Ishikawa (cell line): ENCODE measurements around the gene ZNF319.
A peak's percentile ranks its signal among the peaks of the same experiment; 100 is the strongest.

ENCODE experiments used
- CEBPB ChIP-seq: IDR thresholded peaks from 2 replicates; pipeline ENCODE4 v1.6.1; 2012
- CREB1 ChIP-seq: IDR thresholded peaks from 2 replicates; pipeline ENCODE4 v1.6.1; 2012; ENCODE audit warnings: low read depth
- EGR1 ChIP-seq: IDR thresholded peaks from 2 replicates; pipeline ENCODE4 v1.6.1; 2012
- EP300 ChIP-seq: IDR thresholded peaks from 2 replicates; pipeline ENCODE4 v1.6.1; 2012; ENCODE audit warnings: borderline replicate concordance
- FOXM1 ChIP-seq: IDR thresholded peaks from 2 replicates; pipeline ENCODE4 v1.6.1; 2012; ENCODE audit warnings: low read depth, borderline replicate concordance
- MAX ChIP-seq: IDR thresholded peaks from 2 replicates; pipeline ENCODE4 v1.6.1; 2012
- NFIC ChIP-seq: IDR thresholded peaks from 2 replicates; pipeline ENCODE4 v1.6.1; 2012
- RAD21 ChIP-seq: IDR thresholded peaks from 2 replicates; pipeline ENCODE4 v1.6.1; 2012; ENCODE audit warnings: low read depth
- REST ChIP-seq: IDR thresholded peaks from 2 replicates; pipeline ENCODE4 v1.6.1; 2012; ENCODE audit warnings: low read depth, mild to moderate bottlenecking
- TAF1 ChIP-seq: IDR thresholded peaks from 2 replicates; pipeline ENCODE4 v1.6.1; 2012; ENCODE audit warnings: low read depth, mild to moderate bottlenecking
- TCF12 ChIP-seq: IDR thresholded peaks from 2 replicates; pipeline ENCODE4 v1.6.1; 2012; ENCODE audit warnings: low read depth
- TEAD4 ChIP-seq: IDR thresholded peaks from 2 replicates; pipeline ENCODE4 v1.6.1; 2012
- USF1 ChIP-seq: IDR thresholded peaks from 2 replicates; pipeline ENCODE4 v1.6.1; 2012
- YY1 ChIP-seq: IDR thresholded peaks from 2 replicates; pipeline ENCODE4 v1.6.1; 2012; ENCODE audit warnings: low read depth
- ZBTB7A ChIP-seq: IDR thresholded peaks from 2 replicates; pipeline ENCODE4 v1.6.1; 2012; ENCODE audit warnings: low read depth

Gene ZNF319

GRCh38 chr16:57972306-57972705 is 28.2 kb downstream of the ZNF319 start:
- no peak for TF ChIP-seq CEBPB
- no peak for TF ChIP-seq YY1

GRCh38 chr16:57971848-57972247 is 28.6 kb downstream of the ZNF319 start:
- TF ChIP-seq CREB1: no peak
- no peak for TF ChIP-seq YY1
- peak; percentile 35; the same call in 1 of the 2 replicates for TF ChIP-seq NFIC
- TF ChIP-seq USF1: no peak
- TF ChIP-seq REST: no peak

- TF ChIP-seq EGR1: no peak
Measured at GRCh38 chr16:57970970-57971369, 29.5 kb downstream of the ZNF319 start, which contains the start of gene CNGB1. Gene CNGB1, minus strand, starts transcription at chr16:57971128. Its CDS starts 3,842 bp downstream, at chr16:57967286.

- TF ChIP-seq TAF1: no peak
Measured at GRCh38 chr16:57970319-57970718, 30.2 kb downstream of the ZNF319 start.

- TF ChIP-seq REST: no peak
- TF ChIP-seq TEAD4: no peak
- no peak for TF ChIP-seq CREB1
- TF ChIP-seq CEBPB: no peak
- no peak for TF ChIP-seq NFIC
- no peak for TF ChIP-seq TAF1
- no peak for TF ChIP-seq EP300
- TF ChIP-seq RAD21: no peak
- TF ChIP-seq MAX: no peak
- TF ChIP-seq ZBTB7A: no peak
- TF ChIP-seq FOXM1: no peak
- no peak for TF ChIP-seq YY1
- no peak for TF ChIP-seq EGR1
- no peak for TF ChIP-seq TCF12
- TF ChIP-seq USF1: no peak
Measured at GRCh38 chr16:57969451-57970123, 30.9 kb downstream of the ZNF319 start.

GRCh38 chr16:57967916-57968315 is 32.6 kb downstream of the ZNF319 start:
- TF ChIP-seq USF1 (no peak), EP300 (no peak), MAX (no peak), ZBTB7A (no peak), TAF1 (no peak), RAD21 (no peak), CEBPB (no peak), NFIC (no peak), YY1 (no peak), TCF12 (no peak)

- TF ChIP-seq REST: no peak
- no peak for TF ChIP-seq NFIC
- TF ChIP-seq CEBPB: no peak
- no peak for TF ChIP-seq TEAD4
- no peak for TF ChIP-seq EP300
- no peak for TF ChIP-seq ZBTB7A
- TF ChIP-seq RAD21: no peak
- no peak for TF ChIP-seq FOXM1
- TF ChIP-seq YY1: no peak
- no peak for TF ChIP-seq CREB1
- no peak for TF ChIP-seq TAF1
- no peak for TF ChIP-seq MAX
- no peak for TF ChIP-seq EGR1
- TF ChIP-seq TCF12: no peak
- TF ChIP-seq USF1: no peak
Measured at GRCh38 chr16:57966986-57967385, 33.5 kb downstream of the ZNF319 start.
